H9 (cell line): ENCODE data around the gene CARM1. TPM values are rescaled to one million over a fixed set of nuclear protein-coding genes. Genes with fewer than 3 reads are reported as not detected.

ENCODE experiments used
- DNase-seq: peaks from one replicate; pipeline ENCODE4 v3.0.0-alpha.2; 2017
- H2AFZ ChIP-seq: one replicate; pipeline ENCODE4 v1.6.1; 2013; ENCODE audit warnings: mild to moderate bottlenecking, low read length, control low read depth, moderate library complexity
- H2AK5ac ChIP-seq: 2 replicates; pipeline ENCODE4 v1.6.1; 2013; ENCODE audit warnings: low read length, control low read depth, mixed read lengths; ENCODE audit not compliant: insufficient read length
- H2BK120ac ChIP-seq: one replicate; pipeline ENCODE4 v1.6.1; 2013; ENCODE audit warnings: low read depth, mild to moderate bottlenecking, low read length, control low read depth, inconsistent platforms; ENCODE audit not compliant: poor library complexity, severe bottlenecking
- H2BK12ac ChIP-seq: 2 replicates; pipeline ENCODE4 v1.6.1; 2013; ENCODE audit warnings: low read length, control low read depth, mixed read lengths, low read depth; ENCODE audit not compliant: insufficient read length
- H2BK15ac ChIP-seq: 2 replicates; pipeline ENCODE4 v1.6.1; 2013; ENCODE audit warnings: low read depth, low read length, control low read depth
- H2BK20ac ChIP-seq: one replicate; pipeline ENCODE4 v1.6.1; 2013; ENCODE audit warnings: low read depth, mild to moderate bottlenecking, low read length, control low read depth, inconsistent platforms; ENCODE audit not compliant: poor library complexity, severe bottlenecking
- H2BK5ac ChIP-seq: 2 replicates; pipeline ENCODE4 v1.6.1; 2013; ENCODE audit warnings: low read length, control low read depth, mixed read lengths; ENCODE audit not compliant: insufficient read length
- H3K14ac ChIP-seq: 2 replicates; pipeline ENCODE4 v1.6.1; 2013; ENCODE audit warnings: low read length, control low read depth; ENCODE audit not compliant: insufficient read depth
- H3K18ac ChIP-seq: 2 replicates; pipeline ENCODE4 v1.6.1; 2013; ENCODE audit warnings: low read depth, mild to moderate bottlenecking, mixed read lengths, low read length, control low read depth; ENCODE audit not compliant: insufficient read length
- H3K23ac ChIP-seq: 2 replicates; pipeline ENCODE4 v1.6.1; 2013; ENCODE audit warnings: low read length, control low read depth, mixed read lengths, low read depth; ENCODE audit not compliant: insufficient read length
- H3K23me2 ChIP-seq: 2 replicates; pipeline ENCODE4 v1.6.1; 2013; ENCODE audit warnings: low read depth, mild to moderate bottlenecking, mixed read lengths, low read length, control low read depth; ENCODE audit not compliant: insufficient read length, poor library complexity, severe bottlenecking
- H3K27ac ChIP-seq: 2 replicates; pipeline ENCODE4 v1.5.1; 2013; ENCODE audit warnings: low read length, control low read depth, mixed read lengths, low read depth; ENCODE audit not compliant: insufficient read length
- H3K27me3 ChIP-seq: 2 replicates; pipeline ENCODE4 v1.6.1; 2013; ENCODE audit warnings: low read length, control low read depth, inconsistent platforms; ENCODE audit not compliant: insufficient read depth
- H3K4ac ChIP-seq: 2 replicates; pipeline ENCODE4 v1.6.1; 2013; ENCODE audit warnings: low read depth, mild to moderate bottlenecking, control low read depth, inconsistent platforms, low read length, moderate library complexity
- H3K4me1 ChIP-seq: 2 replicates; pipeline ENCODE4 v1.6.1; 2013; ENCODE audit warnings: low read length, control low read depth, inconsistent platforms; ENCODE audit not compliant: insufficient read depth
- H3K4me2 ChIP-seq: 2 replicates; pipeline ENCODE4 v1.6.1; 2013; ENCODE audit warnings: low read length, control low read depth, mixed read lengths; ENCODE audit not compliant: insufficient read length, insufficient read depth
- H3K56ac ChIP-seq: 2 replicates; pipeline ENCODE4 v1.6.1; 2013; ENCODE audit warnings: low read depth, mild to moderate bottlenecking, mixed read lengths, low read length, control low read depth; ENCODE audit not compliant: insufficient read length
- H3K79me1 ChIP-seq: 2 replicates; pipeline ENCODE4 v1.6.1; 2013; ENCODE audit warnings: low read depth, mild to moderate bottlenecking, moderate library complexity, low read length, control low read depth, inconsistent platforms; ENCODE audit not compliant: insufficient read depth, poor library complexity, severe bottlenecking
- H3K79me2 ChIP-seq: 2 replicates; pipeline ENCODE4 v1.6.1; 2013; ENCODE audit warnings: low read length, control low read depth, inconsistent platforms; ENCODE audit not compliant: insufficient read depth
- H3K9ac ChIP-seq: 2 replicates; pipeline ENCODE4 v1.6.1; 2013; ENCODE audit warnings: low read length, control low read depth, mixed read lengths; ENCODE audit not compliant: insufficient read length; ENCODE audit errors: extremely low read depth
- H3K9me3 ChIP-seq: one replicate; pipeline ENCODE4 v1.6.1; 2013; ENCODE audit warnings: low read depth, low read length, inconsistent platforms; ENCODE audit not compliant: control insufficient read depth
- H3T11ph ChIP-seq: one replicate; pipeline ENCODE4 v1.6.1; 2013; ENCODE audit warnings: mild to moderate bottlenecking, low read length, control low read depth, inconsistent platforms
- H4K20me1 ChIP-seq: one replicate; pipeline ENCODE4 v1.6.1; 2013; ENCODE audit not compliant: control insufficient read depth, insufficient read length, insufficient read depth
- H4K5ac ChIP-seq: 2 replicates; pipeline ENCODE4 v1.6.1; 2013; ENCODE audit warnings: low read depth, mild to moderate bottlenecking, mixed read lengths, low read length, control low read depth; ENCODE audit not compliant: insufficient read length
- H4K8ac ChIP-seq: replicated peaks from 2 replicates; pipeline ENCODE4 v1.6.1; 2013; ENCODE audit warnings: low read length, control low read depth, mixed read lengths, low read depth; ENCODE audit not compliant: insufficient read length
- H4K91ac ChIP-seq: 2 replicates; pipeline ENCODE4 v1.6.1; 2013; ENCODE audit warnings: low read depth, mild to moderate bottlenecking, moderate library complexity, mixed read lengths, low read length, control low read depth; ENCODE audit not compliant: insufficient read length
- H3K27ac Mint-ChIP-seq, 3 experiments: 2 replicates in 2 of 3; 3 replicates in 1 of 3; pipeline ENCODE4 v1.8.0; 2020 to 2021; ENCODE audit warnings: mixed read lengths in 3 of 3, mild to moderate bottlenecking in 1 of 3, moderate library complexity in 1 of 3
- H3K27me3 Mint-ChIP-seq: 2 replicates; pipeline ENCODE4 v1.8.0; 2021; ENCODE audit warnings: low read depth, mild to moderate bottlenecking, moderate library complexity, mixed read lengths
- H3K36me3 Mint-ChIP-seq, 3 experiments: 2 replicates in 2 of 3; 3 replicates in 1 of 3; pipeline ENCODE4 v1.8.0; 2020 to 2021; ENCODE audit warnings: low read depth in 3 of 3, mixed read lengths in 3 of 3; ENCODE audit not compliant: insufficient read depth in 1 of 3
- H3K4me1 Mint-ChIP-seq, 2 experiments: 2 replicates each; pipeline ENCODE4 v1.8.0; 2020; ENCODE audit warnings: mixed read lengths in 2 of 2
- H3K4me3 Mint-ChIP-seq, 2 experiments: 2 replicates in 1 of 2; 3 replicates in 1 of 2; pipeline ENCODE4 v1.8.0; 2020 to 2021; ENCODE audit warnings: mild to moderate bottlenecking in 2 of 2, mixed read lengths in 2 of 2, moderate library complexity in 1 of 2
- H3K9me3 Mint-ChIP-seq, 2 experiments: 2 replicates in 1 of 2; 3 replicates in 1 of 2; pipeline ENCODE4 v1.8.0; 2020; ENCODE audit warnings: mild to moderate bottlenecking in 2 of 2, mixed read lengths in 2 of 2, moderate library complexity in 1 of 2
- WGBS: extraction: QIAGEN DNeasy Blood & Tissue Kit; methylation state at CpG from one replicate; pipeline ENCODE4 v1.1.7; 2013; ENCODE audit warnings: missing lambda C conversion rate, low lambda C conversion rate, mixed read lengths; ENCODE audit not compliant: insufficient read length; ENCODE audit errors: extremely low coverage; 5-methylcytosine and 5-hydroxymethylcytosine counted together
- microRNA-seq: library from miRNA; unstranded; fragments of <30 nt; microRNA quantifications from one replicate; pipeline ENCODE4, GENCODE V29; 2020; ENCODE audit warnings: borderline microRNAs expressed
- total RNA-seq: library from RNA; stranded (reverse); gene quantifications from 2 replicates; pipeline ENCODE4 v1.2.1, GENCODE V29; 2021
- TF ChIP-seq, protein P1 (sequence below): fragments of 200-600 bp; sonication (generic); conservative IDR thresholded peaks from 3 replicates; pipeline ENCODE4 v1.8.0; 2021; ENCODE audit warnings: antibody characterized with exemption, mild to moderate bottlenecking

The CARM1 gene
- total RNA-seq, 1 experiment from 2014 or later = 111 TPM

DNA sequence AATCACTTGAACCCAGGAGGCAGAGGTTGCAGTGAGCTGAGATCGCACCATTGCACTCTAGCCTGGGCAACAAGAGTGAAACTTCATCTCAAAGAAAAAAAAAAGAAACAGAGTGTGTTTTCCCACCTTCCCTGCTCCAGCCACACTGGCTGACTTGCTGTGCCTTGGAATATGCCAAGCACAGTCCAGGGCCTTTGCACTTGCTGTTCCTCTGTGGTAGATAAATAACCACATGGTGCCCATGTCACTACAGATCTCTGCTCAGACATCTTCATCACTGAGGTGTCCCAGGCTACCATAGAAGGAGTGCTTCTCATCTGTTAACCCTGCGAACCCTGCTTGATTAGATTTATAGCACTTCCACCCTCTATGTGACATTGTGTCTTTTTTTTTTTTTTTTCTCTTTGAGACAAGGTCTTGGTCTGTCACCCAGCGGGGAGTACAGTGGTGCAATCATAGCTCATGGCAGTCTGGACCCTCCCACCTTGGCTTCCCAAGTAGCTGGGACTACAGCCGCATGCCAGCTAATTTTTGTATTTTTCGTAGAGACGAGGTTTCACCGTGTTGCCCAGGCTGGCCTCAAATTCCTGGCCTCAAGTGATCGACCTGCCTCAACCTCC lies 99.9 kb downstream of the CARM1 start:
- Histone ChIP-seq H2BK20ac (no peak overlapping the region), H2BK12ac (no peak overlapping the region), H2AK5ac (no peak overlapping the region), H3K56ac (no peak overlapping the region), H2BK120ac (no peak overlapping the region), H4K5ac (no peak overlapping the region), H2AFZ (no peak overlapping the region), H3K18ac (no peak overlapping the region), H3K4me1 (no peaks in the 10 kb centered on the region), H3K9me3 (no peaks in the 10 kb centered on the region), H3K23me2 (no peaks in the 10 kb centered on the region), H4K20me1 (no peaks in the 10 kb centered on the region), H2BK15ac (no peak overlapping the region), H3K27me3 (no peaks in the 10 kb centered on the region), H3K4me2 (no peak overlapping the region), H3K79me2 (peaks cover 62% of the 10 kb centered on the region; the same call in 1 of the 2 replicates), H3K79me1 (peaks cover 8% of the 10 kb centered on the region), H3K9ac (no peak overlapping the region), H3K4ac (no peak overlapping the region), H4K8ac (no peak overlapping the region), H3K27ac (no peak overlapping the region), H2BK5ac (no peak overlapping the region), H3K23ac (no peak overlapping the region), H3T11ph (no peak overlapping the region), H3K14ac (no peak overlapping the region), H4K91ac (no peak overlapping the region)
- Mint-ChIP-seq H3K9me3 (peaks cover 5 to 6% of the 10 kb centered on the region in 2 experiments; a peak in 4 of 5 replicates), H3K27ac (peak overlapping the region in 2 of 3 experiments; percentile 57 to 60; a peak in 3 of 7 replicates), H3K27me3 (no peaks in the 10 kb centered on the region), H3K4me3 (no peak overlapping the region), H3K36me3 (peaks cover 19 to 30% (median 22%) of the 10 kb centered on the region in 3 experiments), H3K4me1 (peaks cover 26 to 29% of the 10 kb centered on the region in 2 experiments)
- TF ChIP-seq, protein P1, sequence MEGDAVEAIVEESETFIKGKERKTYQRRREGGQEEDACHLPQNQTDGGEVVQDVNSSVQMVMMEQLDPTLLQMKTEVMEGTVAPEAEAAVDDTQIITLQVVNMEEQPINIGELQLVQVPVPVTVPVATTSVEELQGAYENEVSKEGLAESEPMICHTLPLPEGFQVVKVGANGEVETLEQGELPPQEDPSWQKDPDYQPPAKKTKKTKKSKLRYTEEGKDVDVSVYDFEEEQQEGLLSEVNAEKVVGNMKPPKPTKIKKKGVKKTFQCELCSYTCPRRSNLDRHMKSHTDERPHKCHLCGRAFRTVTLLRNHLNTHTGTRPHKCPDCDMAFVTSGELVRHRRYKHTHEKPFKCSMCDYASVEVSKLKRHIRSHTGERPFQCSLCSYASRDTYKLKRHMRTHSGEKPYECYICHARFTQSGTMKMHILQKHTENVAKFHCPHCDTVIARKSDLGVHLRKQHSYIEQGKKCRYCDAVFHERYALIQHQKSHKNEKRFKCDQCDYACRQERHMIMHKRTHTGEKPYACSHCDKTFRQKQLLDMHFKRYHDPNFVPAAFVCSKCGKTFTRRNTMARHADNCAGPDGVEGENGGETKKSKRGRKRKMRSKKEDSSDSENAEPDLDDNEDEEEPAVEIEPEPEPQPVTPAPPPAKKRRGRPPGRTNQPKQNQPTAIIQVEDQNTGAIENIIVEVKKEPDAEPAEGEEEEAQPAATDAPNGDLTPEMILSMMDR = no peak
- no peak for DNase-seq
- no CpG with 5 or more reads among the region's 8 CpGs for WGBS

Small RNA genes within 50 kb of the gene (microRNA-seq; reads per million reads assigned to microRNA genes)
- gene MIR6793 = not detected

Other genes starting within 250 kb of the CARM1 start
- 111 and 121 TPM in 2 replicates for gene SLC44A2, start 246.0 kb upstream of the CARM1 start, total RNA-seq
- 787 and 841 TPM in 2 replicates for gene ILF3, start 217.2 kb upstream of the CARM1 start, total RNA-seq
- gene QTRT1, start 170.1 kb upstream of the CARM1 start, total RNA-seq = 63.1 and 63.6 TPM in 2 replicates
- 136 and 152 TPM in 2 replicates for gene DNM2, start 153.5 kb upstream of the CARM1 start, total RNA-seq
- 32.1 and 32.3 TPM in 2 replicates for gene TMED1, start 35.3 kb upstream of the CARM1 start, total RNA-seq
- gene C19orf38, start 23.1 kb upstream of the CARM1 start, total RNA-seq = 0.20 TPM in 1 of 2 replicates, not detected in the other
- gene YIPF2, start 57.1 kb downstream of the CARM1 start, total RNA-seq = 58.2 and 60.2 TPM in 2 replicates
- gene TIMM29, start 57.3 kb downstream of the CARM1 start, total RNA-seq = 23.4 and 26.8 TPM in 2 replicates
- 245 and 261 TPM in 2 replicates for gene SMARCA4, start 89.5 kb downstream of the CARM1 start, total RNA-seq
- gene LDLR, start 217.9 kb downstream of the CARM1 start, total RNA-seq = 81.3 and 92.7 TPM in 2 replicates